K562 (cell line): Measurements from ENCODE around the gene FAM171A1. TPM values are rescaled to one million over a fixed set of nuclear protein-coding genes. Genes with fewer than 3 reads are reported as not detected.
A peak's percentile ranks its signal among the peaks of the same experiment; 100 is the strongest.

Experiments used
- BHLHE40 ChIP-seq: IDR thresholded peaks from 2 replicates; pipeline ENCODE4 v1.6.1; 2011; ENCODE audit warnings: low read length, improper control_type of control experiment
- CBFA2T3 ChIP-seq: fragments of 450-650 bp; IDR thresholded peaks from 2 replicates; pipeline ENCODE4 v1.6.1; 2017
- EHMT2 ChIP-seq: fragments of 450-650 bp; IDR thresholded peaks from 2 replicates; pipeline ENCODE4 v1.6.1; 2018; ENCODE audit warnings: antibody characterized with exemption
- GTF2F1 ChIP-seq: IDR thresholded peaks from 2 replicates; pipeline ENCODE4 v1.6.1; 2011; ENCODE audit warnings: low read depth, low read length, improper control_type of control experiment
- NCOA4 ChIP-seq: fragments of 450-650 bp; IDR thresholded peaks from 2 replicates; pipeline ENCODE4 v1.6.1; 2018; ENCODE audit warnings: mild to moderate bottlenecking; ENCODE audit not compliant: partially characterized antibody
- NFATC3 ChIP-seq: fragments of 450-650 bp; IDR thresholded peaks from 2 replicates; pipeline ENCODE4 v1.6.1; 2017; ENCODE audit warnings: mild to moderate bottlenecking
- RBBP5 ChIP-seq: fragments of 200-600 bp; sonication (generic); IDR thresholded peaks from 2 replicates; pipeline ENCODE4 v1.6.1; 2012; ENCODE audit warnings: borderline replicate concordance, mild to moderate bottlenecking, low read length, control low read depth, inconsistent platforms; ENCODE audit not compliant: insufficient read depth, poor library complexity, severe bottlenecking
- RFX5 ChIP-seq: IDR thresholded peaks from 2 replicates; pipeline ENCODE4 v1.6.1; 2011; ENCODE audit warnings: low read depth, mild to moderate bottlenecking, improper control_type of control experiment, low read length
- ZFP1 ChIP-seq: fragments of 450-650 bp; formaldehyde crosslinking; IDR thresholded peaks from 2 replicates; pipeline ENCODE4 v1.4.0; 2020; ENCODE audit warnings: mild to moderate bottlenecking, mixed read lengths
- ZFP30 ChIP-seq: fragments of 250-450 bp; sonication (Bioruptor Pico); IDR thresholded peaks from 2 replicates; pipeline ENCODE4 v1.8.0; 2022; ENCODE audit warnings: moderate library complexity, mild to moderate bottlenecking, inconsistent platforms, borderline replicate concordance
- ZNF408 ChIP-seq: fragments of 250-450 bp; sonication (Bioruptor Pico); IDR thresholded peaks from 2 replicates; pipeline ENCODE4 v1.4.0; 2020; ENCODE audit warnings: low read depth, mild to moderate bottlenecking, moderate library complexity
- ZNF583 ChIP-seq: fragments of 250-450 bp; sonication (Bioruptor Pico); IDR thresholded peaks from 2 replicates; pipeline ENCODE4 v1.4.0; 2020
- ZNF717 ChIP-seq: fragments of 250-450 bp; sonication (Bioruptor Pico); IDR thresholded peaks from 2 replicates; pipeline ENCODE4 v1.5.0; 2021
- polyA plus RNA-seq, 8 experiments: library from polyadenylated mRNA; depleted of rRNA in 4 of 8; stranded (reverse) in 5 of 8; unstranded in 3 of 8; fragments of >200 nt; fragmentation: Nextera tagmentation in 2 of 8; fragmentation: Illumina TruSeq in 1 of 8; extraction: Ambion mirVana in 2 of 8; extraction: Trizol in 1 of 8; gene quantifications; 2 replicates each; pipeline versions ENCODE4 v1.2.1 to v1.2.3, GENCODE V29; 2011 to 2014; ENCODE audit warnings: inconsistent platforms in 1 of 8, missing spikeins in 1 of 8
- total RNA-seq, 7 experiments: library from RNA; depleted of rRNA in 6 of 7; stranded (reverse); fragments of >200 nt in 6 of 7; fragmentation: Illumina TruSeq in 2 of 7; extraction: Trizol in 2 of 7; gene quantifications; 2 replicates each; pipeline versions ENCODE4 v1.2.1 to v1.2.3, GENCODE V29; 2011 to 2021; ENCODE audit warnings: low replicate concordance in 1 of 7
- TF ChIP-seq, protein P1 (sequence below): IDR thresholded peaks from 3 replicates; pipeline ENCODE4 v1.6.1; 2011; ENCODE audit warnings: borderline replicate concordance, mild to moderate bottlenecking, moderate library complexity; ENCODE audit not compliant: insufficient read length; ENCODE audit errors: extremely low read depth
- TF ChIP-seq, protein P2 (sequence below), 2 experiments: fragments of 450-650 bp; IDR thresholded peaks; 2 replicates each; pipeline ENCODE4 v1.6.1; 2016; ENCODE audit warnings: mild to moderate bottlenecking in 2 of 2, borderline replicate concordance in 1 of 2, low read depth in 1 of 2, moderate library complexity in 1 of 2
- TF ChIP-seq, protein P3 (sequence below): IDR thresholded peaks from 3 replicates; pipeline ENCODE4 v1.6.1; 2011; ENCODE audit warnings: borderline replicate concordance, mild to moderate bottlenecking; ENCODE audit not compliant: insufficient read length, insufficient read depth

The FAM171A1 gene
- total and polyA plus RNA-seq, 9 of the 15 experiments (the other 6 are each of a cell fraction or from before 2014, with no cell fraction given), result 0.51 to 8.2 (median 4.8) TPM

DNA sequence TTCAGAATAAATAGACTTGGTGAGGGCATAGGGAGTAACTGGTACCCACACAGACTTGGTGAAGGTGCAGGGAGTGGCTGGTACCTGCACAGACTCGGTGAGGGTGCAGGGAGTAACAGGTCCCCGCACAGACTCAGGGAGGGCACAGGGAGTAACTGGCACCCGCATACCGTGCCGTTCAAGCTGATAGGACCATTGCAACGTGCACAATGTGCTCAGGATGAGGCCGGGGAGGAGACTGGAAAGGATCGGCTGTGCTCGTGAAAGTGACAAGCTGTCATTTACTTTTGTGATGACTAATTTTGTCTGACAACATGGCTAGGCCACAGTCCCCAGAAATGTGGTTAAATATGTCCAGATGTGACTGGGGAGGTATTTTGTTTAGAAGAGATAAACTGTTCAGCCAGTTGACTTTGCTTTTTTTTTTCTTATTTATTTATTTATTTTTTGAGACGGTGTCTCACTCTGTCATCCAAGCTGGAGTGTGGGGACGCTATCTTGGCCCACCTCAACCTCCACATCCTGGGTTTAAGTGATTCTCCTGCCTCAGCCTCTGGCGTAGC is 126.4 kb downstream of the FAM171A1 start (continued):
- TF ChIP-seq GTF2F1, result no peak
- TF ChIP-seq NFATC3, result no peak
- no peak for TF ChIP-seq ZNF583 (CRISPR knock-in tag)
- no peak for TF ChIP-seq ZNF717 (CRISPR knock-in tag)
- no peak for TF ChIP-seq RFX5
- TF ChIP-seq RBBP5, result peak; percentile 35
- no peak for TF ChIP-seq EHMT2
- no peak for TF ChIP-seq ZNF408 (CRISPR knock-in tag)
- TF ChIP-seq, protein P1, sequence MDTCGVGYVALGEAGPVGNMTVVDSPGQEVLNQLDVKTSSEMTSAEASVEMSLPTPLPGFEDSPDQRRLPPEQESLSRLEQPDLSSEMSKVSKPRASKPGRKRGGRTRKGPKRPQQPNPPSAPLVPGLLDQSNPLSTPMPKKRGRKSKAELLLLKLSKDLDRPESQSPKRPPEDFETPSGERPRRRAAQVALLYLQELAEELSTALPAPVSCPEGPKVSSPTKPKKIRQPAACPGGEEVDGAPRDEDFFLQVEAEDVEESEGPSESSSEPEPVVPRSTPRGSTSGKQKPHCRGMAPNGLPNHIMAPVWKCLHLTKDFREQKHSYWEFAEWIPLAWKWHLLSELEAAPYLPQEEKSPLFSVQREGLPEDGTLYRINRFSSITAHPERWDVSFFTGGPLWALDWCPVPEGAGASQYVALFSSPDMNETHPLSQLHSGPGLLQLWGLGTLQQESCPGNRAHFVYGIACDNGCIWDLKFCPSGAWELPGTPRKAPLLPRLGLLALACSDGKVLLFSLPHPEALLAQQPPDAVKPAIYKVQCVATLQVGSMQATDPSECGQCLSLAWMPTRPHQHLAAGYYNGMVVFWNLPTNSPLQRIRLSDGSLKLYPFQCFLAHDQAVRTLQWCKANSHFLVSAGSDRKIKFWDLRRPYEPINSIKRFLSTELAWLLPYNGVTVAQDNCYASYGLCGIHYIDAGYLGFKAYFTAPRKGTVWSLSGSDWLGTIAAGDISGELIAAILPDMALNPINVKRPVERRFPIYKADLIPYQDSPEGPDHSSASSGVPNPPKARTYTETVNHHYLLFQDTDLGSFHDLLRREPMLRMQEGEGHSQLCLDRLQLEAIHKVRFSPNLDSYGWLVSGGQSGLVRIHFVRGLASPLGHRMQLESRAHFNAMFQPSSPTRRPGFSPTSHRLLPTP, result no peak
- TF ChIP-seq ZFP30 (CRISPR knock-in tag), result no peak
- TF ChIP-seq CBFA2T3, result peak; percentile 90
- TF ChIP-seq BHLHE40, result peak; percentile 80
- TF ChIP-seq NCOA4, result no peak
- TF ChIP-seq, protein P2, sequence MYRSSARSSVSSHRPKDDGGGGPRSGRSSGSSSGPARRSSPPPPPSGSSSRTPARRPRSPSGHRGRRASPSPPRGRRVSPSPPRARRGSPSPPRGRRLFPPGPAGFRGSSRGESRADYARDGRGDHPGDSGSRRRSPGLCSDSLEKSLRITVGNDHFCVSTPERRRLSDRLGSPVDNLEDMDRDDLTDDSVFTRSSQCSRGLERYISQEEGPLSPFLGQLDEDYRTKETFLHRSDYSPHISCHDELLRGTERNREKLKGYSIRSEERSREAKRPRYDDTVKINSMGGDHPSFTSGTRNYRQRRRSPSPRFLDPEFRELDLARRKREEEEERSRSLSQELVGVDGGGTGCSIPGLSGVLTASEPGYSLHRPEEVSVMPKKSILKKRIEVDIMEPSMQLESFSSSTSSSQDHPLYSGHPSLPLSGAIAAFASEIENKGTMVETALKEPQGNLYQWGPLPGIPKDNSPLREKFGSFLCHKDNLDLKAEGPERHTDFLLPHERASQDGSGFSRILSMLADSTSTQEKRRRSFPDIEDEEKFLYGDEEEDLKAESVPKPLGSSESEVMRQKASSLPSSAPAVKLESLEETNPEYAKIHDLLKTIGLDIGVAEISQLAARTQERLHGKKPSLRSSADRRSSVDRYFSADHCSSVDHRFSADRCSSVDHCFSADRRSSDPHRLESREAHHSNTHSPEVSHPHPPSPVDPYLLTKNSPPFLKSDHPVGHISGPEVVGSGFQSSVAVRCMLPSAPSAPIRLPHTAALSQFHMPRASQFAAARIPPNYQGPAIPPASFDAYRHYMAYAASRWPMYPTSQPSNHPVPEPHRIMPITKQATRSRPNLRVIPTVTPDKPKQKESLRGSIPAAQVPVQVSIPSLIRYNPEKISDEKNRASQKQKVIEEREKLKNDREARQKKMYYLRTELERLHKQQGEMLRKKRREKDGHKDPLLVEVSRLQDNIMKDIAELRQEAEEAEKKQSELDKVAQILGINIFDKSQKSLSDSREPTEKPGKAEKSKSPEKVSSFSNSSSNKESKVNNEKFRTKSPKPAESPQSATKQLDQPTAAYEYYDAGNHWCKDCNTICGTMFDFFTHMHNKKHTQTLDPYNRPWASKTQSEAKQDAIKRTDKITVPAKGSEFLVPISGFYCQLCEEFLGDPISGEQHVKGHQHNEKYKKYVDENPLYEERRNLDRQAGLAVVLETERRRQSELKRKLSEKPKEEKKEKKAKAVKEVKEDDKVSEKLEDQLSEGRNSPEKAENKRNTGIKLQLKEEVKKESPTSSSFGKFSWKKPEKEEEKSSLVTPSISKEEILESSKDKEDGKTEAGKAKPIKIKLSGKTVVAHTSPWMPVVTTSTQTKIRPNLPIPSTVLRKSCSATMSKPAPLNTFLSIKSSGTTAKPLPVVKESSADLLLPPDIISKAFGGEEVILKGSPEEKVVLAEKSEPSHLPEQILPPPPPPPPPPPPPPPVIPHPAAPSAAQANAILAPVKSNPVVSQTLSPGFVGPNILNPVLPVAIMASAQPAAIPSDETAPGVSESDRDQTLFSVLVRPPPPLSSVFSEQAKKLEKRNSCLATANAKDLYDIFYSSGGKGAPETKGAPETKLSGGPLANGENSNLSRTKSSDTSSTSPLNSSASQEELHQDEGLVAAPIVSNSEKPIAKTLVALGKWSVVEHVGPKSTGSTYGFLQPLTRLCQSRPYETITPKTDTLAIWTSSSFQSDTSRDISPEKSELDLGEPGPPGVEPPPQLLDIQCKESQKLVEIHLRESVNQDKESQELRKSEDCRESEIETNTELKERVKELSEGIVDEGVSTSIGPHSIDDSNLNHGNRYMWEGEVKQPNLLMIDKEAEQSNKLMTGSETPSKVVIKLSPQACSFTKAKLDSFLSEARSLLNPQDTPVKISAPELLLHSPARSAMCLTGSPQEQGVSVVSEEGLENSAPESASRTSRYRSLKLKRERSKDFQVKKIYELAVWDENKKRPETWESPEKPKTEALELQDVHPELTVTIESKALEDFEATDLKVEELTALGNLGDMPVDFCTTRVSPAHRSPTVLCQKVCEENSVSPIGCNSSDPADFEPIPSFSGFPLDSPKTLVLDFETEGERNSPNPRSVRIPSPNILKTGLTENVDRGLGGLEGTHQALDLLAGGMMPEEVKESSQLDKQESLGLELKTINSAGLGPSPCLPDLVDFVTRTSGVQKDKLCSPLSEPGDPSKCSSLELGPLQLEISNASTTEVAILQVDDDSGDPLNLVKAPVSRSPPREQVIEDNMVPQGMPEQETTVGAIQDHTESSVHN (IDR thresholded peaks at IDR 0.05; ENCODE audit: borderline replicate concordance in 1 of 2, low read depth in 1 of 2), result peak in 1 of 2 experiments; percentile 80; a peak in 1 of 4 replicates
- TF ChIP-seq, protein P3, sequence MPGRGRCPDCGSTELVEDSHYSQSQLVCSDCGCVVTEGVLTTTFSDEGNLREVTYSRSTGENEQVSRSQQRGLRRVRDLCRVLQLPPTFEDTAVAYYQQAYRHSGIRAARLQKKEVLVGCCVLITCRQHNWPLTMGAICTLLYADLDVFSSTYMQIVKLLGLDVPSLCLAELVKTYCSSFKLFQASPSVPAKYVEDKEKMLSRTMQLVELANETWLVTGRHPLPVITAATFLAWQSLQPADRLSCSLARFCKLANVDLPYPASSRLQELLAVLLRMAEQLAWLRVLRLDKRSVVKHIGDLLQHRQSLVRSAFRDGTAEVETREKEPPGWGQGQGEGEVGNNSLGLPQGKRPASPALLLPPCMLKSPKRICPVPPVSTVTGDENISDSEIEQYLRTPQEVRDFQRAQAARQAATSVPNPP, result no peak
- no peak for TF ChIP-seq ZFP1 (CRISPR knock-in tag)
